Hepatocyte (in vitro differentiated cells): ENCODE results near the gene SYNE4. TPM values are rescaled to one million over a fixed set of nuclear protein-coding genes. Genes with fewer than 3 reads are reported as not detected.
A peak's percentile ranks its signal among the peaks of the same experiment; 100 is the strongest.

Experiments
- DNase-seq: peaks from one replicate; pipeline ENCODE4 v3.0.0-alpha.2; 2016; ENCODE audit warnings: low spot score
- H2AFZ ChIP-seq: fragments of 200-600 bp; sonication (generic); 2 replicates; pipeline ENCODE4 v1.6.0; 2016; ENCODE audit warnings: antibody characterized with exemption, mild to moderate bottlenecking
- H3K27ac ChIP-seq: fragments of 200-600 bp; sonication (generic); 2 replicates; pipeline ENCODE4 v1.5.1; 2016; ENCODE audit warnings: mild to moderate bottlenecking
- H3K27me3 ChIP-seq: fragments of 200-600 bp; sonication (generic); 2 replicates; pipeline ENCODE4 v1.6.1; 2016
- H3K36me3 ChIP-seq: fragments of 200-600 bp; sonication (generic); replicated peaks from 2 replicates; pipeline ENCODE4 v1.5.1; 2016; ENCODE audit warnings: low read depth; ENCODE audit not compliant: insufficient read depth
- H3K4me1 ChIP-seq: fragments of 200-600 bp; sonication (generic); 2 replicates; pipeline ENCODE4 v1.5.1; 2016; ENCODE audit warnings: mild to moderate bottlenecking, moderate library complexity; ENCODE audit not compliant: insufficient read depth
- H3K4me2 ChIP-seq: fragments of 200-600 bp; sonication (generic); 2 replicates; pipeline ENCODE4 v1.6.0; 2016
- H3K4me3 ChIP-seq: fragments of 200-600 bp; sonication (generic); 2 replicates; pipeline ENCODE4 v1.5.1; 2016; ENCODE audit warnings: mild to moderate bottlenecking
- H3K79me2 ChIP-seq: fragments of 200-600 bp; sonication (generic); 2 replicates; pipeline ENCODE4 v1.6.0; 2017; ENCODE audit warnings: mild to moderate bottlenecking
- H3K9me2 ChIP-seq: fragments of 200-600 bp; sonication (generic); replicated peaks from 2 replicates; pipeline ENCODE4 v1.6.0; 2017; ENCODE audit warnings: mild to moderate bottlenecking; ENCODE audit not compliant: insufficient read depth
- H3K9me3 ChIP-seq: fragments of 200-600 bp; sonication (generic); 2 replicates; pipeline ENCODE4 v1.5.1; 2016; ENCODE audit warnings: low read depth, mild to moderate bottlenecking
- H4K20me1 ChIP-seq: fragments of 200-600 bp; sonication (generic); 2 replicates; pipeline ENCODE4 v1.6.0; 2016; ENCODE audit warnings: mild to moderate bottlenecking; ENCODE audit not compliant: insufficient read depth, poor library complexity, severe bottlenecking
- EZH2 ChIP-seq: fragments of 200-600 bp; sonication (generic); IDR thresholded peaks from 2 replicates; pipeline ENCODE4 v1.6.1; 2016; ENCODE audit warnings: antibody characterized with exemption, mild to moderate bottlenecking, borderline replicate concordance
- EZH2phosphoT487 ChIP-seq: fragments of 200-600 bp; sonication (generic); IDR thresholded peaks from one replicate; pipeline ENCODE4 v1.6.1; 2018; ENCODE audit warnings: antibody characterized with exemption, mild to moderate bottlenecking, low read depth, moderate library complexity; ENCODE audit not compliant: unreplicated experiment, severe bottlenecking
- WGBS: methylation state at CpG from one replicate; pipeline ENCODE4 v1.1.6; 2016; ENCODE audit warnings: low lambda C conversion rate; ENCODE audit errors: missing lambda C conversion rate; 5-methylcytosine and 5-hydroxymethylcytosine counted together
- polyA plus RNA-seq: library from polyadenylated mRNA; unstranded; fragments of >200 nt; fragmentation: Nextera tagmentation; extraction: Ambion mirVana; gene quantifications from 2 replicates; pipeline ENCODE4 v1.2.1, GENCODE V29; 2016
- total RNA-seq: library from RNA; depleted of rRNA; stranded (reverse); fragments of >200 nt; gene quantifications from 2 replicates; pipeline ENCODE4 v1.2.3, GENCODE V29; 2014
- TF ChIP-seq, protein P1 (sequence below): fragments of 200-600 bp; sonication (generic); IDR thresholded peaks from 2 replicates; pipeline ENCODE4 v1.5.1; 2016; ENCODE audit warnings: antibody characterized with exemption, mild to moderate bottlenecking; ENCODE audit not compliant: poor library complexity

The SYNE4 gene
- total and polyA plus RNA-seq, 2 experiments from 2014 or later = 6.5 to 19.8 TPM

DNA sequence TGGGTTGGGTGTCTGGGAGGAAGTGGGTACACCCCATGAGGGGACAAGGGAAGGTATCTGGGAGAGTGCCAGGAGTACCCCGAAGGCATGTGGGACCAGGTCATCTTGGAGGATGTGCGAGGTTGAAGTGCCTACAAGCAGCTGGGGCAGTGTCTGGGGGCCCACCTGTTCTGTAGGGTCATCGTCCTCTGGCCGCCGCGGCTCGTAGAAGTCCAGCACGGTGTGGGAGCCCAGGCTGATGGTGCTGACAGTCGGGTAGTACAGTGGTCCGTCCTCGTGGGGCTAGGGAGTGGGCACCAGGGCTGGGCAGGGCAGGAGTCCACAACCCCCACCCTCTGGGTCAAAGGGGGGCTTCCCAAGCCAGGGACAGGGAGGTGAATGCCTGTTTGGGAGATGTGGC lies 1.8 kb upstream of the SYNE4 start:
- Histone ChIP-seq H3K27me3 (no peaks in the 10 kb centered on the region), H3K79me2 (peaks cover 15% of the 10 kb centered on the region), H3K4me3 (no peak overlapping the region), H3K4me2 (no peak overlapping the region), H3K9me3 (no peaks in the 10 kb centered on the region), H3K27ac (no peak overlapping the region), H3K36me3 (no peaks in the 10 kb centered on the region), H3K9me2 (no peaks in the 10 kb centered on the region), H4K20me1 (no peaks in the 10 kb centered on the region), H2AFZ (no peak overlapping the region), H3K4me1 (peaks cover 7% of the 10 kb centered on the region)
- TF ChIP-seq EZH2phosphoT487 (no peak), EZH2 (no peak)
- TF ChIP-seq, protein P1, sequence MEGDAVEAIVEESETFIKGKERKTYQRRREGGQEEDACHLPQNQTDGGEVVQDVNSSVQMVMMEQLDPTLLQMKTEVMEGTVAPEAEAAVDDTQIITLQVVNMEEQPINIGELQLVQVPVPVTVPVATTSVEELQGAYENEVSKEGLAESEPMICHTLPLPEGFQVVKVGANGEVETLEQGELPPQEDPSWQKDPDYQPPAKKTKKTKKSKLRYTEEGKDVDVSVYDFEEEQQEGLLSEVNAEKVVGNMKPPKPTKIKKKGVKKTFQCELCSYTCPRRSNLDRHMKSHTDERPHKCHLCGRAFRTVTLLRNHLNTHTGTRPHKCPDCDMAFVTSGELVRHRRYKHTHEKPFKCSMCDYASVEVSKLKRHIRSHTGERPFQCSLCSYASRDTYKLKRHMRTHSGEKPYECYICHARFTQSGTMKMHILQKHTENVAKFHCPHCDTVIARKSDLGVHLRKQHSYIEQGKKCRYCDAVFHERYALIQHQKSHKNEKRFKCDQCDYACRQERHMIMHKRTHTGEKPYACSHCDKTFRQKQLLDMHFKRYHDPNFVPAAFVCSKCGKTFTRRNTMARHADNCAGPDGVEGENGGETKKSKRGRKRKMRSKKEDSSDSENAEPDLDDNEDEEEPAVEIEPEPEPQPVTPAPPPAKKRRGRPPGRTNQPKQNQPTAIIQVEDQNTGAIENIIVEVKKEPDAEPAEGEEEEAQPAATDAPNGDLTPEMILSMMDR = no peak
- 94% methylated on average over 11 of the region's 11 CpGs for WGBS
- no peak for DNase-seq

DNA sequence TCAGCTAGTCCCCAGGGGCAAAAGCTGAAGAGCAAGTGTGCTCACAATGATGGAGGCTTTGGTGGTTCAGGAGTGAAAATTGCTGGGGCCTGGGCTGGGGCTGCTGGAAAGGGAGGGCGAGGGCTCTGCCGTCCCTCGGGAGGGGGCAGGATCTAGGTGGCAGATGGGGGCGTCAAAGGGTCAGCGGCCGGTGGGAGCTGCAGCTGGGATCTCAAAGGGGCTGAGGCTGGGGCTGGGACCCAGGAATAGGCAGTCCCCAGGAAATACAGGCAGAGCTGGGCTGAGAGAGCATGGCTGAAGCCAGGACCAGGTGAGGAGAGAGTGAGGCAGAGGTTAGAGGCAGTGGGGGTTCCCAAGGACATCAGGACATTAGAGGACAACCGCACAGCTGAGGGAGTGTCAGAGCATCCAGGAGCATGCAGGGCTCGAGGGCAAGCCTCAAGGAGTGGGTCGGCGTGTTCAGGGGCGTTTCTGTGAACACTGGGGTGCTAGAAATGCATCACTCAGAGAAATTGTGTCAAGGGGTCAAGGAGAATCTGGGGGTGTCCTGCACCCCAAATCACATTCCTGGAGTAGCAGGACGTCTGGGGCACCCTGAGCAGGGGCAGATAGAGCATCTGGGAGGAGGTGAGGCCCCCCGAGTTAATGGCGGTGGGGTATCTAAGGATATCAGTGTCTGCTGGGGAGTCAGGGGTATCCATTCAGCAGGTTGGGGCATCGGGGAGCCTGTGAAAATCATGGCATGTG lies 1.2 kb upstream of the SYNE4 start:
- peak overlapping the region; percentile 69 for H2AFZ ChIP-seq

DNA sequence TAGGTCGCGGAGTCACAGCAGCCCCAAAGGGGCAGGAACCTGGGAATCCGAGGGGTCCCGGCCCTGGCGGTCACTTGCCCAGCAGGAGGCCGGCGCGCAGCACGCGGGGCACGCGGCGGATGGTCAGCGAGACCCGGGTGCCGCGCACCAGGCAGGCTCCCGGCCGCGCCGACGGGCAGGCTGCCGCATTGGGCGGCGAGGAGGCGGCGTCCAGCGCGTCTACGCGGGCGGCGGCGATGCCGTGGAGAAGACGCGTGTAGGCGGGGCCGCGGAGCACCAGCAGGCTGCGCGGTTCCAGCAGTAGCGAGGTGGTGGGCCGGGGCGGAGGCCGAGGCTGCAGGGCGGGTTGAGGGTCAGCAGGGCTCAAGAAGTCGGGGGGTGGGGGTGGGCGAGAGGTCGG lies 607 bp upstream of the SYNE4 start:
- peak; percentile 85 for DNase-seq
- peaks cover 7% of the 10 kb centered on the region for H3K4me1 ChIP-seq
- H3K4me3 ChIP-seq = peak overlapping the region; percentile 28
- H3K4me2 ChIP-seq = peak overlapping the region; percentile 97
- peak overlapping the region; percentile 72 for H3K27ac ChIP-seq
- H3K9me3 ChIP-seq = no peaks in the 10 kb centered on the region
- no peaks in the 10 kb centered on the region for H3K27me3 ChIP-seq
- H4K20me1 ChIP-seq = no peaks in the 10 kb centered on the region
- no peaks in the 10 kb centered on the region for H3K36me3 ChIP-seq
- under 1% methylated on average over 44 of the region's 50 CpGs for WGBS
- TF ChIP-seq EZH2phosphoT487 = no peak
- no peak for TF ChIP-seq EZH2
- TF ChIP-seq, protein P1 = no peak
- H3K9me2 ChIP-seq = no peaks in the 10 kb centered on the region
- H2AFZ ChIP-seq = peak overlapping the region; percentile 69
- peaks cover 15% of the 10 kb centered on the region for H3K79me2 ChIP-seq

More for the DNA sequence above, 1.2 kb upstream of the SYNE4 start:
- Histone ChIP-seq H3K79me2 (peaks cover 15% of the 10 kb centered on the region), H3K4me1 (peaks cover 7% of the 10 kb centered on the region), H3K9me2 (no peaks in the 10 kb centered on the region), H3K36me3 (no peaks in the 10 kb centered on the region), H3K4me2 (peak overlapping the region; percentile 97), H3K27ac (peak overlapping the region; percentile 40), H3K4me3 (peak overlapping the region; percentile 28), H4K20me1 (no peaks in the 10 kb centered on the region), H3K27me3 (no peaks in the 10 kb centered on the region), H3K9me3 (no peaks in the 10 kb centered on the region)
- TF ChIP-seq, protein P1 = no peak
- no peak for TF ChIP-seq EZH2
- TF ChIP-seq EZH2phosphoT487 = no peak
- DNase-seq = no peak
- WGBS = 69% methylated on average over 13 of the region's 15 CpGs
